DOHH2 (cell line): ENCODE measurements around the gene BAD.
"Not testable (repeated sequence)": the region's sequence is repeated elsewhere in the genome, so short reads cannot be mapped to it uniquely, and the experiment has no call there.

Source experiments
- CTCF ChIP-seq: fragments of 200-600 bp; sonication (generic); IDR thresholded peaks from one replicate; pipeline ENCODE4 v1.5.1; 2014; ENCODE audit warnings: antibody characterized with exemption, mild to moderate bottlenecking, low read depth, low read length; ENCODE audit not compliant: poor library complexity, severe bottlenecking
- EZH2phosphoT487 ChIP-seq: fragments of 200-600 bp; sonication (generic); IDR thresholded peaks from 2 replicates; pipeline ENCODE4 v1.6.1; 2017; ENCODE audit warnings: borderline replicate concordance, mild to moderate bottlenecking, antibody characterized with exemption, low read length, moderate library complexity, mixed read lengths

DNA sequence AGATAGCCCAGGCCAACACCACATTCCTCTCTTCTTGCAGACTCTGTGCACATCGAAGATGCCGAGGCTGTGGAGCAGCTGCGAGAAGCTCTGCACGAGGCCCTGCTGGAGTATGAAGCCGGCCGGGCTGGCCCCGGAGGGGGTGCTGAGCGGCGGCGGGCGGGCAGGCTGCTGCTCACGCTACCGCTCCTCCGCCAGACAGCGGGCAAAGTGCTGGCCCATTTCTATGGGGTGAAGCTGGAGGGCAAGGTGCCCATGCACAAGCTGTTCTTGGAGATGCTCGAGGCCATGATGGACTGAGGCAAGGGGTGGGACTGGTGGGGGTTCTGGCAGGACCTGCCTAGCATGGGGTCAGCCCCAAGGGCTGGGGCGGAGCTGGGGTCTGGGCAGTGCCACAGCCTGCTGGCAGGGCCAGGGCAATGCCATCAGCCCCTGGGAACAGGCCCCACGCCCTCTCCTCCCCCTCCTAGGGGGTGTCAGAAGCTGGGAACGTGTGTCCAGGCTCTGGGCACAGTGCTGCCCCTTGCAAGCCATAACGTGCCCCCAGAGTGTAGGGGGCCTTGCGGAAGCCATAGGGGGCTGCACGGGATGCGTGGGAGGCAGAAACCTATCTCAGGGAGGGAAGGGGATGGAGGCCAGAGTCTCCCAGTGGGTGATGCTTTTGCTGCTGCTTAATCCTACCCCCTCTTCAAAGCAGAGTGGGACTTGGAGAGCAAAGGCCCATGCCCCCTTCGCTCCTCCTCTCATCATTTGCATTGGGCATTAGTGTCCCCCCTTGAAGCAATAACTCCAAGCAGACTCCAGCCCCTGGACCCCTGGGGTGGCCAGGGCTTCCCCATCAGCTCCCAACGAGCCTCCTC, 31.4 kb upstream of the BAD start:
- not testable (repeated sequence) for TF ChIP-seq EZH2phosphoT487, CTCF
